K562 (cell line): ENCODE measurements around the gene MFAP3. TPM values are rescaled to one million over a fixed set of nuclear protein-coding genes. Genes with fewer than 3 reads are reported as not detected.

Experiments
- ATAC-seq: fragments of 200-7000 bp; cut with Tn5 transposase; 3 replicates; pipeline ENCODE4 v1.9.1; 2020; ENCODE audit warnings: moderate library complexity
- BruUV-seq: library from RNA; stranded (reverse); fragments of 400-500 nt; replicated peaks from 2 replicates; lab custom pipeline; 2021; lab: Mats Ljungman, UMichigan
- CTCF ChIA-PET: fragments of 300-600 bp; formaldehyde crosslinking; extraction: SDS; loops from one replicate; lab custom pipeline; 2021; ENCODE audit warnings: low intra/inter-chr PET ratio; lab: Yijun Ruan, JAX
- POLR2A ChIA-PET: fragments of 300-600, 350-650 bp; sonication (Branson Sonifier 250); formaldehyde crosslinking; extraction: SDS; loops from one replicate; lab custom pipeline; 2021; ENCODE audit warnings: antibody characterized with exemption, inconsistent platforms; lab: Yijun Ruan, JAX
- DNase-seq, 4 experiments: peaks; one replicate each; pipeline versions ENCODE4 v3.0.0 to v3.0.0-alpha.2; 2011 to 2018; ENCODE audit warnings: low spot score in 3 of 4, mixed read lengths in 3 of 4; ENCODE audit errors: extremely low read depth in 1 of 4
- FAIRE-seq: peaks from 2 replicates; lab custom pipeline; 2011; peaks lifted over from hg19 to GRCh38; lab: Jason Lieb, UNC
- H2AFZ ChIP-seq: 2 replicates; pipeline ENCODE4 v1.6.0; 2011; ENCODE audit warnings: low read depth, low read length, control low read depth, inconsistent platforms
- H3K27ac ChIP-seq: fragments of 200-600 bp; 3 replicates; pipeline ENCODE4 v1.8.0; 2011; ENCODE audit warnings: low read depth, mild to moderate bottlenecking, control low read depth, inconsistent platforms, low read length, moderate library complexity, mixed read lengths; ENCODE audit errors: extremely low read depth
- H3K27me3 ChIP-seq, 2 experiments: fragments of 300-600 bp in 1 of 2; 2 replicates in 1 of 2; 3 replicates in 1 of 2; pipeline versions ENCODE4 v1.6.0 to v1.8.0; 2011; ENCODE audit warnings: inconsistent platforms in 2 of 2, low read length in 2 of 2, mild to moderate bottlenecking in 1 of 2, mixed read lengths in 1 of 2, moderate library complexity in 1 of 2; ENCODE audit not compliant: control insufficient read depth in 2 of 2, insufficient read depth in 2 of 2
- H3K36me3 ChIP-seq: fragments of 300-600 bp; 3 replicates; pipeline ENCODE4 v1.8.0; 2011; ENCODE audit warnings: mild to moderate bottlenecking, low read length, inconsistent platforms; ENCODE audit not compliant: control insufficient read depth, insufficient read depth
- H3K4me1 ChIP-seq, 2 experiments: fragments of 200-600 bp in 1 of 2; replicated peaks in 1 of 2; 2 replicates in 1 of 2; 3 replicates in 1 of 2; pipeline versions ENCODE4 v1.5.1 to v1.8.0; 2011; ENCODE audit warnings: inconsistent platforms in 2 of 2, low read length in 2 of 2, mild to moderate bottlenecking in 1 of 2, mixed read lengths in 1 of 2, moderate library complexity in 1 of 2; ENCODE audit not compliant: control insufficient read depth in 2 of 2, insufficient read depth in 2 of 2
- H3K4me2 ChIP-seq: 2 replicates; pipeline ENCODE4 v1.6.1; 2011; ENCODE audit warnings: low read length, control low read depth, inconsistent platforms, mixed read lengths; ENCODE audit not compliant: insufficient read depth
- H3K4me3 ChIP-seq: fragments of 200-600 bp; sonication (generic), shearing (Covaris generic); 2 replicates; pipeline ENCODE4 v1.5.1; 2016; ENCODE audit warnings: control low read depth, inconsistent platforms
- H3K79me2 ChIP-seq: fragments of 200-600 bp; 3 replicates; pipeline ENCODE4 v1.8.0; 2011; ENCODE audit warnings: low read length, inconsistent platforms; ENCODE audit not compliant: control insufficient read depth, insufficient read depth
- H3K9ac ChIP-seq, 2 experiments: 2 replicates each; pipeline versions ENCODE4 v1.6.0 to v1.6.1; 2011; ENCODE audit warnings: low read depth in 2 of 2, low read length in 2 of 2, control low read depth in 1 of 2, inconsistent platforms in 1 of 2, mild to moderate bottlenecking in 1 of 2, mixed read lengths in 1 of 2; ENCODE audit not compliant: insufficient read depth in 1 of 2
- H3K9me1 ChIP-seq: one replicate; pipeline ENCODE4 v1.6.0; 2011; ENCODE audit warnings: inconsistent platforms, mild to moderate bottlenecking, low read length, moderate library complexity; ENCODE audit not compliant: control insufficient read depth, insufficient read depth
- H3K9me3 ChIP-seq: replicated peaks from 2 replicates; pipeline ENCODE4 v1.5.1; 2011; ENCODE audit warnings: low read depth, low read length, inconsistent platforms; ENCODE audit not compliant: control insufficient read depth, insufficient read depth
- H4K20me1 ChIP-seq: replicated peaks from 2 replicates; pipeline ENCODE4 v1.6.1; 2011; ENCODE audit warnings: low read length, inconsistent platforms, mixed read lengths; ENCODE audit not compliant: control insufficient read depth, insufficient read depth
- BCOR ChIP-seq: fragments of 450-650 bp; IDR thresholded peaks from 2 replicates; pipeline ENCODE4 v1.6.1; 2016
- C11orf30 ChIP-seq: fragments of 450-650 bp; IDR thresholded peaks from 2 replicates; pipeline ENCODE4 v1.6.1; 2016; ENCODE audit warnings: low read depth, mild to moderate bottlenecking
- ETV6 ChIP-seq, 3 experiments: fragments of 150-350 bp in 1 of 3; sonication (generic) in 1 of 3; formaldehyde crosslinking in 1 of 3; IDR thresholded peaks; 2 replicates each; pipeline versions ENCODE4 v1.6.1 to v1.8.0; 2014 to 2022; ENCODE audit warnings: borderline replicate concordance in 2 of 3, low read depth in 2 of 3, antibody characterized with exemption in 1 of 3, low read length in 1 of 3, mild to moderate bottlenecking in 1 of 3, missing genetic modification reagents in 1 of 3
- HBP1 ChIP-seq: fragments of 450-650 bp; formaldehyde crosslinking; IDR thresholded peaks from 2 replicates; pipeline ENCODE4 v1.4.0; 2022; ENCODE audit warnings: missing genetic modification characterization
- MAFF ChIP-seq: IDR thresholded peaks from 2 replicates; pipeline ENCODE4 v1.6.1; 2012; ENCODE audit warnings: low read length, improper control_type of control experiment
- MAFG ChIP-seq: fragments of 450-650 bp; conservative IDR thresholded peaks from 2 replicates; pipeline ENCODE4 v1.6.1; 2016; ENCODE audit warnings: missing genetic modification characterization, missing compliant biosample characterization
- MAFK ChIP-seq: IDR thresholded peaks from 2 replicates; pipeline ENCODE4 v1.6.1; 2011; ENCODE audit warnings: low read length, improper control_type of control experiment
- ZNF316 ChIP-seq: fragments of 450-650 bp; IDR thresholded peaks from 2 replicates; pipeline ENCODE4 v1.6.1; 2016
- WGBS: fragments of 100-300 bp; shearing (Covaris generic); methylation state at CpG from one replicate; pipeline ENCODE4 v1.1.6; 2016; ENCODE audit warnings: low coverage, mixed read lengths; ENCODE audit not compliant: insufficient coverage; ENCODE audit errors: missing lambda C conversion rate; 5-methylcytosine and 5-hydroxymethylcytosine counted together
- in situ Hi-C: fragments of 300-500 bp; cut with MboI; formaldehyde crosslinking; loops from 4 replicates; pipeline ENCODE4 v1.15.0; 2018; ENCODE audit warnings: inconsistent platforms, mixed read lengths
- intact Hi-C: fragments of 100-400 bp; cut with micrococcal nuclease; formaldehyde crosslinking; loops from 2 replicates; pipeline ENCODE4 v1.14.2; 2022
- polyA plus RNA-seq, 8 experiments: library from polyadenylated mRNA; depleted of rRNA in 4 of 8; stranded (reverse) in 5 of 8; unstranded in 3 of 8; fragments of >200 nt; fragmentation: Nextera tagmentation in 2 of 8; fragmentation: Illumina TruSeq in 1 of 8; extraction: Ambion mirVana in 2 of 8; extraction: Trizol in 1 of 8; gene quantifications; 2 replicates each; pipeline versions ENCODE4 v1.2.1 to v1.2.3, GENCODE V29; 2011 to 2014; ENCODE audit warnings: inconsistent platforms in 1 of 8, missing spikeins in 1 of 8
- total RNA-seq, 7 experiments: library from RNA; depleted of rRNA in 6 of 7; stranded (reverse); fragments of >200 nt in 6 of 7; fragmentation: Illumina TruSeq in 2 of 7; extraction: Trizol in 2 of 7; gene quantifications; 2 replicates each; pipeline versions ENCODE4 v1.2.1 to v1.2.3, GENCODE V29; 2011 to 2021; ENCODE audit warnings: low replicate concordance in 1 of 7
- TF ChIP-seq, protein P1 (sequence below), 2 experiments: fragments of 450-650 bp; IDR thresholded peaks; 2 replicates each; pipeline ENCODE4 v1.6.1; 2016; ENCODE audit warnings: mild to moderate bottlenecking in 2 of 2, borderline replicate concordance in 1 of 2, low read depth in 1 of 2, moderate library complexity in 1 of 2

Gene MFAP3
- total and polyA plus RNA-seq, 9 of the 15 experiments (the other 6 are each of a cell fraction or from before 2014, with no cell fraction given): 9.5 to 39.1 (median 20.7) TPM

GRCh38 chr5:154044099-154044498 is 5.3 kb downstream of the MFAP3 start:
- Histone ChIP-seq H3K4me2 (no peak overlapping the region), H3K4me1 (no peaks in the 10 kb centered on the region), H3K79me2 (peaks cover 33% of the 10 kb centered on the region), H3K9ac (no peak overlapping the region), H3K4me3 (no peak overlapping the region), H3K9me3 (no peaks in the 10 kb centered on the region), H3K27ac (no peak overlapping the region), H4K20me1 (peaks cover 6% of the 10 kb centered on the region; the same call in 1 of the 2 replicates), H3K27me3 (no peaks in the 10 kb centered on the region), H3K36me3 (peaks cover 19% of the 10 kb centered on the region; the same call in 1 of the 3 replicates), H2AFZ (no peak overlapping the region), H3K9me1 (no peaks in the 10 kb centered on the region)
- intact Hi-C loops: no loop called here
- no peak for DNase-seq
- 65% methylated on average over 3 of the region's 3 CpGs for WGBS
- no peak for ATAC-seq
- BruUV-seq: no TSS peak
- FAIRE-seq: no peak
- TF ChIP-seq MAFK: peak; percentile 78; the same call in 1 of the 2 replicates
- no peak for TF ChIP-seq HBP1
- TF ChIP-seq MAFG (tag): peak; percentile 81
- TF ChIP-seq ETV6 (IDR thresholded peaks at IDR 0.05; ENCODE audit: borderline replicate concordance in 1 of 2, low read depth in 2 of 2, low read length in 1 of 2): no peak
- TF ChIP-seq ETV6 (CRISPR knock-in tag; IDR thresholded peaks at IDR 0.05; ENCODE audit: borderline replicate concordance): no peak
- no peak for TF ChIP-seq BCOR
- peak; percentile 77 for TF ChIP-seq MAFF
- peak; percentile 93 for TF ChIP-seq ZNF316
- TF ChIP-seq C11orf30: peak; percentile 84
- TF ChIP-seq, protein P1, sequence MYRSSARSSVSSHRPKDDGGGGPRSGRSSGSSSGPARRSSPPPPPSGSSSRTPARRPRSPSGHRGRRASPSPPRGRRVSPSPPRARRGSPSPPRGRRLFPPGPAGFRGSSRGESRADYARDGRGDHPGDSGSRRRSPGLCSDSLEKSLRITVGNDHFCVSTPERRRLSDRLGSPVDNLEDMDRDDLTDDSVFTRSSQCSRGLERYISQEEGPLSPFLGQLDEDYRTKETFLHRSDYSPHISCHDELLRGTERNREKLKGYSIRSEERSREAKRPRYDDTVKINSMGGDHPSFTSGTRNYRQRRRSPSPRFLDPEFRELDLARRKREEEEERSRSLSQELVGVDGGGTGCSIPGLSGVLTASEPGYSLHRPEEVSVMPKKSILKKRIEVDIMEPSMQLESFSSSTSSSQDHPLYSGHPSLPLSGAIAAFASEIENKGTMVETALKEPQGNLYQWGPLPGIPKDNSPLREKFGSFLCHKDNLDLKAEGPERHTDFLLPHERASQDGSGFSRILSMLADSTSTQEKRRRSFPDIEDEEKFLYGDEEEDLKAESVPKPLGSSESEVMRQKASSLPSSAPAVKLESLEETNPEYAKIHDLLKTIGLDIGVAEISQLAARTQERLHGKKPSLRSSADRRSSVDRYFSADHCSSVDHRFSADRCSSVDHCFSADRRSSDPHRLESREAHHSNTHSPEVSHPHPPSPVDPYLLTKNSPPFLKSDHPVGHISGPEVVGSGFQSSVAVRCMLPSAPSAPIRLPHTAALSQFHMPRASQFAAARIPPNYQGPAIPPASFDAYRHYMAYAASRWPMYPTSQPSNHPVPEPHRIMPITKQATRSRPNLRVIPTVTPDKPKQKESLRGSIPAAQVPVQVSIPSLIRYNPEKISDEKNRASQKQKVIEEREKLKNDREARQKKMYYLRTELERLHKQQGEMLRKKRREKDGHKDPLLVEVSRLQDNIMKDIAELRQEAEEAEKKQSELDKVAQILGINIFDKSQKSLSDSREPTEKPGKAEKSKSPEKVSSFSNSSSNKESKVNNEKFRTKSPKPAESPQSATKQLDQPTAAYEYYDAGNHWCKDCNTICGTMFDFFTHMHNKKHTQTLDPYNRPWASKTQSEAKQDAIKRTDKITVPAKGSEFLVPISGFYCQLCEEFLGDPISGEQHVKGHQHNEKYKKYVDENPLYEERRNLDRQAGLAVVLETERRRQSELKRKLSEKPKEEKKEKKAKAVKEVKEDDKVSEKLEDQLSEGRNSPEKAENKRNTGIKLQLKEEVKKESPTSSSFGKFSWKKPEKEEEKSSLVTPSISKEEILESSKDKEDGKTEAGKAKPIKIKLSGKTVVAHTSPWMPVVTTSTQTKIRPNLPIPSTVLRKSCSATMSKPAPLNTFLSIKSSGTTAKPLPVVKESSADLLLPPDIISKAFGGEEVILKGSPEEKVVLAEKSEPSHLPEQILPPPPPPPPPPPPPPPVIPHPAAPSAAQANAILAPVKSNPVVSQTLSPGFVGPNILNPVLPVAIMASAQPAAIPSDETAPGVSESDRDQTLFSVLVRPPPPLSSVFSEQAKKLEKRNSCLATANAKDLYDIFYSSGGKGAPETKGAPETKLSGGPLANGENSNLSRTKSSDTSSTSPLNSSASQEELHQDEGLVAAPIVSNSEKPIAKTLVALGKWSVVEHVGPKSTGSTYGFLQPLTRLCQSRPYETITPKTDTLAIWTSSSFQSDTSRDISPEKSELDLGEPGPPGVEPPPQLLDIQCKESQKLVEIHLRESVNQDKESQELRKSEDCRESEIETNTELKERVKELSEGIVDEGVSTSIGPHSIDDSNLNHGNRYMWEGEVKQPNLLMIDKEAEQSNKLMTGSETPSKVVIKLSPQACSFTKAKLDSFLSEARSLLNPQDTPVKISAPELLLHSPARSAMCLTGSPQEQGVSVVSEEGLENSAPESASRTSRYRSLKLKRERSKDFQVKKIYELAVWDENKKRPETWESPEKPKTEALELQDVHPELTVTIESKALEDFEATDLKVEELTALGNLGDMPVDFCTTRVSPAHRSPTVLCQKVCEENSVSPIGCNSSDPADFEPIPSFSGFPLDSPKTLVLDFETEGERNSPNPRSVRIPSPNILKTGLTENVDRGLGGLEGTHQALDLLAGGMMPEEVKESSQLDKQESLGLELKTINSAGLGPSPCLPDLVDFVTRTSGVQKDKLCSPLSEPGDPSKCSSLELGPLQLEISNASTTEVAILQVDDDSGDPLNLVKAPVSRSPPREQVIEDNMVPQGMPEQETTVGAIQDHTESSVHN (IDR thresholded peaks at IDR 0.05; ENCODE audit: borderline replicate concordance in 1 of 2, low read depth in 1 of 2): no peak
- ChIA-PET CTCF (no interaction called here), POLR2A (no interaction called here)
- in situ Hi-C loops: no loop called here
